Thoracic aorta (tissue), 2 donors: ENCODE measurements around the gene ZNF462. TPM values are rescaled to one million over a fixed set of nuclear protein-coding genes. Genes with fewer than 3 reads are reported as not detected.

ENCODE experiments used
- ATAC-seq: fragments of 150-250 bp; one replicate; pipeline ENCODE4 v1.8.0; 2017; ENCODE audit warnings: low read depth; ENCODE audit not compliant: insufficient number of reproducible peaks, low FRiP score
- DNase-seq: peaks from one replicate; pipeline ENCODE4 v3.0.0-alpha.2; 2020; ENCODE audit warnings: low spot score
- H3K27ac ChIP-seq, 2 donors: fragments of 200-600 bp; sonication (generic); 1 replicate in 1 of 2; 2 replicates in 1 of 2; pipeline ENCODE4 v1.5.1; 2016; ENCODE audit warnings: mild to moderate bottlenecking in 2 of 2, moderate library complexity in 2 of 2
- H3K27me3 ChIP-seq: fragments of 200-600 bp; sonication (generic); replicated peaks from 2 replicates; pipeline ENCODE4 v1.6.0; 2016; ENCODE audit warnings: mild to moderate bottlenecking; ENCODE audit not compliant: insufficient read depth
- H3K36me3 ChIP-seq: fragments of 200-600 bp; sonication (generic); one replicate; pipeline ENCODE4 v1.5.1; 2016
- H3K4me1 ChIP-seq, 2 donors: fragments of 200-600 bp; sonication (generic); 1 replicate in 1 of 2; 2 replicates in 1 of 2; pipeline versions ENCODE4 v1.5.1 to v1.6.0; 2016; ENCODE audit warnings: low read depth in 2 of 2, mild to moderate bottlenecking in 1 of 2; ENCODE audit not compliant: control insufficient read depth in 1 of 2
- H3K4me3 ChIP-seq: fragments of 200-600 bp; sonication (generic); 2 replicates; pipeline ENCODE4 v1.5.1; 2016; ENCODE audit warnings: mild to moderate bottlenecking
- H3K9me3 ChIP-seq: fragments of 200-600 bp; sonication (generic); 2 replicates; pipeline ENCODE4 v1.5.1; 2016
- CTCF ChIP-seq: fragments of 200-600 bp; sonication (generic); IDR thresholded peaks from one replicate; pipeline ENCODE4 v1.5.1; 2019; ENCODE audit warnings: antibody characterized with exemption
- total RNA-seq, 2 donors: library from RNA; depleted of rRNA; stranded (reverse); fragments of >200 nt; gene quantifications; one replicate each; pipeline versions ENCODE4 v1.1.0 to v1.2.3, GENCODE V29; 2016

Gene ZNF462
- total RNA-seq, 2 donors from 2014 or later: 9.6 to 12.3 TPM

GRCh38 chr9:106906129-106906528 is 43.2 kb downstream of the ZNF462 start:
- H3K4me3 ChIP-seq: no peak overlapping the region
- ATAC-seq: no peak
- peaks cover 3% of the 10 kb centered on the region for H3K9me3 ChIP-seq
- H3K27me3 ChIP-seq: no peaks in the 10 kb centered on the region
- no peaks in the 10 kb centered on the region for H3K36me3 ChIP-seq
- no peak overlapping the region for H3K27ac ChIP-seq
- H3K4me1 ChIP-seq: no peaks in the 10 kb centered on the region
- no peak for TF ChIP-seq CTCF
- no peak for DNase-seq

DNA sequence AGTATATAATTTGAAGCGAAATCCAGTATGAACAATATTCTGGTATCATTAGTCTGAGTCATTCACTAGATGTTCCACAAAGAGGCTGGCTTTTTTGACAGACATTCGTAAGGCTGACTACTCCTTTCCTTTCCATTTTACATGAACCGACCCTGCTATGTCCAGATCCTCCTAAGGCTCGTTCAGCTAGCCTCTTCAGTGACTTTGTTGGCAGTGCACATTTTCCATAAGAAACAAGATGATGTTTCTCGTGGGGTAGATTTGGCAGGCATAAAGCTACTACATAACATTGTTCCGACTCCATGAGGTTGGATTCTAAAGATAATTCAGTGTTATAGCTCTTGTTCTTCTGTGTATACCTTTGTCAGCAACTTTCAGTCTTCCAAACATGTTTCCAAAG is 49.0 kb downstream of the ZNF462 start:
- Histone ChIP-seq H3K9me3 (no peaks in the 10 kb centered on the region), H3K4me3 (no peak overlapping the region), H3K27me3 (no peaks in the 10 kb centered on the region), H3K4me1 (no peaks in the 10 kb centered on the region), H3K36me3 (no peaks in the 10 kb centered on the region), H3K27ac (no peak overlapping the region)
- no peak for DNase-seq
- no peak for ATAC-seq
- no peak for TF ChIP-seq CTCF

DNA sequence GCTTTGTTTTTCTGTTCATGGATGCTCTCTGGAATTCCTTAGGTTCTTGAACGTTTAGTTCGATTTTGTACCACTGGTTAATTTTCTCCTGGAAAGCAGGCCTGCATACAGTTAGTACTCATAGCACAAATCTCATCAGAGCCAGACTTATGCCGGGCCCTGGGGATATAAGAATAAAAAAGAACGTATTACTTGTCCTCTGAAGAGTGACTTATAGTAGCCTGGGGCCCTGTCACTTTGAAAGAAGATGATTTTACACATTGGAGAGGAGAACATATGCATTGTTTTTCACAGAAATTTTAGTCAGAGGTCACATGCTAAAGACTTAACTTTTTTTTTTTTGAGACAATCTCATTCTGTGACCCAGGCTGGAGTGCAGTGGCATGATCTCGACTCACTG is 50.3 kb downstream of the ZNF462 start:
- no peak overlapping the region for H3K4me3 ChIP-seq
- H3K9me3 ChIP-seq: no peaks in the 10 kb centered on the region
- no peaks in the 10 kb centered on the region for H3K27me3 ChIP-seq
- no peaks in the 10 kb centered on the region for H3K4me1 ChIP-seq
- ATAC-seq (no peak), DNase-seq (no peak)
- no peak for TF ChIP-seq CTCF
- H3K27ac ChIP-seq: no peak overlapping the region
- no peaks in the 10 kb centered on the region for H3K36me3 ChIP-seq

GRCh38 chr9:106915851-106916250 is 52.9 kb downstream of the ZNF462 start:
- no peak overlapping the region for H3K27ac ChIP-seq
- no peaks in the 10 kb centered on the region for H3K4me1 ChIP-seq

GRCh38 chr9:106916466-106917235 is 53.7 kb downstream of the ZNF462 start:
- ATAC-seq (no peak), DNase-seq (no peak)
- H3K4me3 ChIP-seq: no peak overlapping the region
- H3K4me1 ChIP-seq: peaks cover 0 to 5% of the 10 kb centered on the region in 2 donors
- H3K9me3 ChIP-seq: no peaks in the 10 kb centered on the region
- H3K27me3 ChIP-seq: no peaks in the 10 kb centered on the region
- H3K27ac ChIP-seq: no peak overlapping the region
- no peaks in the 10 kb centered on the region for H3K36me3 ChIP-seq
- TF ChIP-seq CTCF: no peak

More at GRCh38 chr9:106915851-106916250, 52.9 kb downstream of the ZNF462 start:
- DNase-seq: no peak
- ATAC-seq: no peak
- no peaks in the 10 kb centered on the region for H3K9me3 ChIP-seq
- no peak for TF ChIP-seq CTCF
- no peaks in the 10 kb centered on the region for H3K36me3 ChIP-seq
- H3K4me3 ChIP-seq: no peak overlapping the region
- no peaks in the 10 kb centered on the region for H3K27me3 ChIP-seq
